Lung (tissue), 12 donors: ENCODE results near the gene PRKCE. TPM values are rescaled to one million over a fixed set of nuclear protein-coding genes. Genes with fewer than 3 reads are reported as not detected.

Source experiments
- ATAC-seq: fragments of 200-7000 bp; cut with Tn5 transposase; one replicate; pipeline ENCODE4 v1.9.1; 2020; ENCODE audit warnings: moderate number of reproducible peaks; ENCODE audit not compliant: insufficient read depth, low FRiP score
- DNase-seq, 3 donors: peaks; one replicate each; pipeline ENCODE4 v3.0.0-alpha.2; 2013 to 2017
- H3K27ac ChIP-seq, 2 donors: one replicate each; pipeline ENCODE4 v1.5.1; 2013; ENCODE audit warnings: mild to moderate bottlenecking in 2 of 2, moderate library complexity in 2 of 2, control low read depth in 1 of 2, inconsistent platforms in 1 of 2, low read depth in 1 of 2, low read length in 1 of 2
- H3K27me3 ChIP-seq, 3 donors: one replicate each; pipeline ENCODE4 v1.5.1; 2013; ENCODE audit warnings: low read length in 2 of 3; ENCODE audit not compliant: control insufficient read depth in 3 of 3, insufficient read depth in 3 of 3
- H3K36me3 ChIP-seq, 4 donors: one replicate each; pipeline ENCODE4 v1.5.1; 2013; ENCODE audit warnings: low read length in 4 of 4, mild to moderate bottlenecking in 1 of 4, moderate library complexity in 1 of 4; ENCODE audit not compliant: control insufficient read depth in 4 of 4, insufficient read depth in 4 of 4
- H3K4me1 ChIP-seq, 5 donors: one replicate each; pipeline ENCODE4 v1.5.1; 2013; ENCODE audit warnings: low read length in 5 of 5, mild to moderate bottlenecking in 2 of 5, moderate library complexity in 1 of 5; ENCODE audit not compliant: control insufficient read depth in 5 of 5, insufficient read depth in 5 of 5
- H3K4me3 ChIP-seq: one replicate; pipeline ENCODE4 v1.5.1; 2013; ENCODE audit warnings: mild to moderate bottlenecking, control low read depth, moderate library complexity
- H3K9ac ChIP-seq, 2 donors: one replicate each; pipeline ENCODE4 v1.5.1; 2013; ENCODE audit warnings: low read length in 2 of 2, control low read depth in 1 of 2; ENCODE audit not compliant: insufficient read depth in 1 of 2
- H3K9me3 ChIP-seq, 4 donors: one replicate each; pipeline ENCODE4 v1.5.1; 2013; ENCODE audit warnings: low read length in 3 of 4, mild to moderate bottlenecking in 1 of 4, moderate library complexity in 1 of 4; ENCODE audit not compliant: control insufficient read depth in 4 of 4, insufficient read depth in 3 of 4
- CTCF ChIP-seq: IDR thresholded peaks from 2 replicates; pipeline ENCODE4 v1.5.1; 2012; ENCODE audit warnings: mild to moderate bottlenecking; ENCODE audit errors: control extremely low read depth, extremely low read depth
- WGBS, 2 donors: extraction: QIAGEN DNeasy Blood & Tissue Kit; methylation state at CpG; one replicate each; pipeline ENCODE4 v1.1.7; 2013; 5-methylcytosine and 5-hydroxymethylcytosine counted together
- polyA plus RNA-seq, 2 donors: library from polyadenylated mRNA; stranded (reverse); fragments of 200-250 nt; gene quantifications; one replicate each; pipeline ENCODE4 v1.2.1, GENCODE V29; 2013
- total RNA-seq, 2 donors: library from RNA; depleted of rRNA in 1 of 2; stranded (reverse); fragments of >200 nt in 1 of 2; gene quantifications; one replicate each; pipeline ENCODE4 v1.2.1, GENCODE V29; 2014 to 2021
- donor health status: control.
- donor health status: control.
- donor health status: Bipolar disorder and iron deficiency.
- donor health status: healthy.
- donor health status: DM: yes; HTN: yes; CAD: no.

The PRKCE gene
- total and polyA plus RNA-seq, 4 donors, result 12.5 to 82.2 (median 32.1) TPM

- H3K27me3 ChIP-seq, result no peaks in the 10 kb centered on the region
- H3K27ac ChIP-seq, result peak overlapping the region in 1 of 2 donors; percentile 55
- WGBS, 2 donors, result 68 to 81% methylated on average over 3 of the region's 3 CpGs
- H3K4me1 ChIP-seq, result peaks cover 15 to 31% (median 21%) of the 10 kb centered on the region in 5 donors
- peaks cover 0 to 24% (median 9%) of the 10 kb centered on the region in 4 donors for H3K36me3 ChIP-seq
- TF ChIP-seq CTCF, result no peak
- DNase-seq (no peak), ATAC-seq (no peak)
- no peak overlapping the region for H3K9ac ChIP-seq
- H3K4me3 ChIP-seq, result no peak overlapping the region
- no peaks in the 10 kb centered on the region for H3K9me3 ChIP-seq
Observed at GRCh38 chr2:46161911-46162310, 510.4 kb downstream of the PRKCE start.

- peaks cover 9 to 26% (median 21%) of the 10 kb centered on the region in 5 donors for H3K4me1 ChIP-seq
- H3K36me3 ChIP-seq, result peaks cover 0 to 22% (median 9%) of the 10 kb centered on the region in 4 donors
- H3K4me3 ChIP-seq, result no peak overlapping the region
- H3K27me3 ChIP-seq, result no peaks in the 10 kb centered on the region
- H3K9me3 ChIP-seq, result no peaks in the 10 kb centered on the region
- 59 to 74% methylated on average over 11 of the region's 11 CpGs for WGBS, 2 donors
- H3K9ac ChIP-seq, result no peak overlapping the region
- TF ChIP-seq CTCF, result no peak
- peak overlapping the region in 1 of 2 donors; percentile 55 for H3K27ac ChIP-seq
- DNase-seq (no peak), ATAC-seq (no peak)
Observed at GRCh38 chr2:46162329-46163097, 511.0 kb downstream of the PRKCE start.

GRCh38 chr2:46163098-46163430 is 511.6 kb downstream of the PRKCE start:
- no peak for TF ChIP-seq CTCF
- H3K9ac ChIP-seq, result no peak overlapping the region
- no peak overlapping the region for H3K4me3 ChIP-seq
- H3K36me3 ChIP-seq, result peaks cover 0 to 22% (median 9%) of the 10 kb centered on the region in 4 donors
- no peaks in the 10 kb centered on the region for H3K27me3 ChIP-seq
- no peaks in the 10 kb centered on the region for H3K9me3 ChIP-seq
- peak overlapping the region in 1 of 2 donors; percentile 5 for H3K27ac ChIP-seq
- DNase-seq, result no peak
- H3K4me1 ChIP-seq, result peaks cover 7 to 20% (median 17%) of the 10 kb centered on the region in 5 donors
- no peak for ATAC-seq
- 55 to 83% methylated on average over 3 of the region's 3 CpGs for WGBS, 2 donors
